OCI-LY7 (cell line): ENCODE data around the gene PLPPR2. TPM values are rescaled to one million over a fixed set of nuclear protein-coding genes. Genes with fewer than 3 reads are reported as not detected.
"Not testable (repeated sequence)": the region's sequence is repeated elsewhere in the genome, so short reads cannot be mapped to it uniquely, and the experiment has no call there.

Experiments
- Bru-seq: library from RNA; stranded (reverse); fragments of 400-500 nt; gene quantifications from one replicate; lab custom pipeline; 2021; lab: Mats Ljungman, UMichigan
- BruChase-seq, 2 experiments: library from RNA; stranded (reverse); fragments of 400-500 nt; gene quantifications; one replicate each; lab custom pipeline; 2021; lab: Mats Ljungman, UMichigan
- BruUV-seq: library from RNA; stranded (reverse); fragments of 400-500 nt; replicated peaks from 2 replicates; lab custom pipeline; 2021; lab: Mats Ljungman, UMichigan
- CTCF ChIA-PET: fragments of 300-600 bp; sonication (Branson Sonifier 250); formaldehyde crosslinking; loops from one replicate; lab custom pipeline; 2022; ENCODE audit warnings: antibody characterized with exemption; ENCODE audit not compliant: unreplicated experiment; lab: Charles Lee
- POLR2A ChIA-PET: fragments of 300-600 bp; sonication (Branson Sonifier 250); formaldehyde crosslinking; loops from one replicate; lab custom pipeline; 2022; ENCODE audit warnings: antibody characterized with exemption; lab: Charles Lee
- DNase-seq: peaks from one replicate; pipeline ENCODE4 v3.0.0-alpha.2; 2015; ENCODE audit warnings: low spot score
- H2AFZ ChIP-seq: fragments of 200-600 bp; sonication (generic), shearing (Covaris generic); 2 replicates; pipeline ENCODE4 v1.6.1; 2014; ENCODE audit warnings: mild to moderate bottlenecking, antibody characterized with exemption, low read length, moderate library complexity
- H3K27ac ChIP-seq: fragments of 200-600 bp; sonication (generic); 2 replicates; pipeline ENCODE4 v1.5.1; 2014; ENCODE audit warnings: mixed run types, low read depth, mild to moderate bottlenecking, moderate library complexity, low read length, inconsistent platforms; ENCODE audit not compliant: poor library complexity, severe bottlenecking
- H3K36me3 ChIP-seq: fragments of 200-600 bp; sonication (generic); 2 replicates; pipeline ENCODE4 v1.6.1; 2014; ENCODE audit warnings: mild to moderate bottlenecking, antibody characterized with exemption, low read length, moderate library complexity, mixed read lengths; ENCODE audit not compliant: insufficient read depth
- H3K4me1 ChIP-seq: fragments of 200-600 bp; sonication (generic); 2 replicates; pipeline ENCODE4 v1.5.1; 2014; ENCODE audit warnings: mild to moderate bottlenecking, low read length; ENCODE audit not compliant: insufficient read depth, poor library complexity, severe bottlenecking
- H3K4me2 ChIP-seq: fragments of 200-600 bp; sonication (generic); 2 replicates; pipeline ENCODE4 v1.6.1; 2014; ENCODE audit warnings: mild to moderate bottlenecking, low read length
- H3K4me3 ChIP-seq: fragments of 200-600 bp; sonication (generic); 2 replicates; pipeline ENCODE4 v1.5.1; 2014; ENCODE audit warnings: mild to moderate bottlenecking, low read depth, low read length; ENCODE audit not compliant: poor library complexity, severe bottlenecking
- H3K79me2 ChIP-seq: fragments of 200-600 bp; sonication (generic); 2 replicates; pipeline ENCODE4 v1.6.1; 2016; ENCODE audit warnings: low read depth, mild to moderate bottlenecking, low read length, moderate library complexity, mixed read lengths; ENCODE audit not compliant: insufficient read depth
- H3K9me2 ChIP-seq: fragments of 200-600 bp; sonication (generic); 2 replicates; pipeline ENCODE4 v1.6.1; 2016; ENCODE audit warnings: mild to moderate bottlenecking, low read length, mixed read lengths; ENCODE audit not compliant: insufficient read depth
- H3K9me3 ChIP-seq: fragments of 200-600 bp; sonication (generic); 2 replicates; pipeline ENCODE4 v1.6.1; 2014; ENCODE audit warnings: mild to moderate bottlenecking, mixed run types, low read length, mixed read lengths
- H4K20me1 ChIP-seq: fragments of 200-600 bp; sonication (generic); 2 replicates; pipeline ENCODE4 v1.6.1; 2014; ENCODE audit warnings: mild to moderate bottlenecking, antibody characterized with exemption, low read length, moderate library complexity, mixed read lengths; ENCODE audit not compliant: insufficient read depth
- EZH2phosphoT487 ChIP-seq: fragments of 200-600 bp; sonication (generic); IDR thresholded peaks from 2 replicates; pipeline ENCODE4 v1.6.1; 2018; ENCODE audit warnings: low read depth, borderline replicate concordance, mild to moderate bottlenecking, mixed run types, antibody characterized with exemption, low read length, moderate library complexity, mixed read lengths
- intact Hi-C: fragments of 100-400 bp; cut with micrococcal nuclease; formaldehyde crosslinking; loops from one replicate; pipeline ENCODE4 v1.10.0; 2022; ENCODE audit not compliant: unreplicated experiment
- long read RNA-seq: library from polyadenylated mRNA; stranded (forward); transcript quantifications from one replicate; pipeline ENCODE4 v2.0.0, GENCODE V29; 2022
- total RNA-seq, 2 experiments: library from RNA; depleted of rRNA in 1 of 2; stranded (reverse); fragments of >200 nt in 1 of 2; shearing (Covaris generic) in 1 of 2; gene quantifications; 2 replicates each; pipeline ENCODE4 v1.2.3, GENCODE V29; 2014 to 2022
- TF ChIP-seq, protein P1 (sequence below): fragments of 200-600 bp; sonication (generic); conservative IDR thresholded peaks from 2 replicates; pipeline ENCODE4 v1.5.1; 2014; ENCODE audit warnings: mild to moderate bottlenecking, antibody characterized with exemption, low read length, moderate library complexity, mixed read lengths

The PLPPR2 gene
- total RNA-seq (2014; rRNA removed; shearing (Covaris generic)) (0.54 and 0.88 TPM in 2 replicates), total RNA-seq (2022) (2.7 and 3.6 TPM in 2 replicates), Bru-seq, nascent RNA (percentile 28 among the genes with signal in this experiment), BruChase-seq, experiment 1, labeled RNA remaining after a 6-hour chase (percentile 40 among the genes with signal in this experiment), BruChase-seq, experiment 2, labeled RNA remaining after a 2-hour chase (percentile 37 among the genes with signal in this experiment)
- long read RNA-seq, partial matches to known transcripts, result 2 of 13 reads
- long read RNA-seq, other reads (novel, unspliced or antisense), result 10 of 13 reads

GRCh38 chr19:11355160-11356073 is at the start of gene PLPPR2:
PLPPR2 (plus strand) TSS chr19:11355432; CDS start chr19:11357674, 2,242 bp downstream.
- Histone ChIP-seq H3K4me1 (no peaks in the 10 kb centered on the region), H3K79me2 (no peaks in the 10 kb centered on the region), H4K20me1 (no peaks in the 10 kb centered on the region), H3K9me2 (no peaks in the 10 kb centered on the region), H2AFZ (no peak within 1 kb of the TSS), H3K27ac (no peak within 1 kb of the TSS), H3K4me3 (peak within 1 kb of the TSS; percentile 57), H3K9me3 (no peaks in the 10 kb centered on the region), H3K4me2 (peak within 1 kb of the TSS; percentile 51), H3K36me3 (no peaks in the 10 kb centered on the region)
- DNase-seq, result peak; percentile 85
- no TSS peak for BruUV-seq
- ChIA-PET CTCF (no interaction called here), POLR2A (no interaction called here)
- TF ChIP-seq, protein P1, sequence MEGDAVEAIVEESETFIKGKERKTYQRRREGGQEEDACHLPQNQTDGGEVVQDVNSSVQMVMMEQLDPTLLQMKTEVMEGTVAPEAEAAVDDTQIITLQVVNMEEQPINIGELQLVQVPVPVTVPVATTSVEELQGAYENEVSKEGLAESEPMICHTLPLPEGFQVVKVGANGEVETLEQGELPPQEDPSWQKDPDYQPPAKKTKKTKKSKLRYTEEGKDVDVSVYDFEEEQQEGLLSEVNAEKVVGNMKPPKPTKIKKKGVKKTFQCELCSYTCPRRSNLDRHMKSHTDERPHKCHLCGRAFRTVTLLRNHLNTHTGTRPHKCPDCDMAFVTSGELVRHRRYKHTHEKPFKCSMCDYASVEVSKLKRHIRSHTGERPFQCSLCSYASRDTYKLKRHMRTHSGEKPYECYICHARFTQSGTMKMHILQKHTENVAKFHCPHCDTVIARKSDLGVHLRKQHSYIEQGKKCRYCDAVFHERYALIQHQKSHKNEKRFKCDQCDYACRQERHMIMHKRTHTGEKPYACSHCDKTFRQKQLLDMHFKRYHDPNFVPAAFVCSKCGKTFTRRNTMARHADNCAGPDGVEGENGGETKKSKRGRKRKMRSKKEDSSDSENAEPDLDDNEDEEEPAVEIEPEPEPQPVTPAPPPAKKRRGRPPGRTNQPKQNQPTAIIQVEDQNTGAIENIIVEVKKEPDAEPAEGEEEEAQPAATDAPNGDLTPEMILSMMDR, result no peak
- no peak for TF ChIP-seq EZH2phosphoT487
- intact Hi-C loops, result no loop called here

GRCh38 chr19:11306337-11306736 is 48.9 kb upstream of the PLPPR2 start:
- no peak for DNase-seq
- CTCF ChIA-PET, result interaction anchor here (1.0 kb wide), 1 partner anchor 69 kb away, joined by 3 read pairs; the partner anchor contains the start of gene SWSAP1
- no peak for TF ChIP-seq EZH2phosphoT487
- TF ChIP-seq, protein P1, result no peak
- Histone ChIP-seq H3K4me1 (no peaks in the 10 kb centered on the region), H3K27ac (no peak overlapping the region), H3K4me3 (no peak overlapping the region), H2AFZ (no peak overlapping the region), H3K4me2 (no peak overlapping the region), H3K9me2 (no peaks in the 10 kb centered on the region), H4K20me1 (no peaks in the 10 kb centered on the region), H3K9me3 (no peaks in the 10 kb centered on the region), H3K36me3 (no peaks in the 10 kb centered on the region), H3K79me2 (no peaks in the 10 kb centered on the region)
- BruUV-seq, result no TSS peak
- intact Hi-C loops, result no loop called here
- POLR2A ChIA-PET, result no interaction called here

DNA sequence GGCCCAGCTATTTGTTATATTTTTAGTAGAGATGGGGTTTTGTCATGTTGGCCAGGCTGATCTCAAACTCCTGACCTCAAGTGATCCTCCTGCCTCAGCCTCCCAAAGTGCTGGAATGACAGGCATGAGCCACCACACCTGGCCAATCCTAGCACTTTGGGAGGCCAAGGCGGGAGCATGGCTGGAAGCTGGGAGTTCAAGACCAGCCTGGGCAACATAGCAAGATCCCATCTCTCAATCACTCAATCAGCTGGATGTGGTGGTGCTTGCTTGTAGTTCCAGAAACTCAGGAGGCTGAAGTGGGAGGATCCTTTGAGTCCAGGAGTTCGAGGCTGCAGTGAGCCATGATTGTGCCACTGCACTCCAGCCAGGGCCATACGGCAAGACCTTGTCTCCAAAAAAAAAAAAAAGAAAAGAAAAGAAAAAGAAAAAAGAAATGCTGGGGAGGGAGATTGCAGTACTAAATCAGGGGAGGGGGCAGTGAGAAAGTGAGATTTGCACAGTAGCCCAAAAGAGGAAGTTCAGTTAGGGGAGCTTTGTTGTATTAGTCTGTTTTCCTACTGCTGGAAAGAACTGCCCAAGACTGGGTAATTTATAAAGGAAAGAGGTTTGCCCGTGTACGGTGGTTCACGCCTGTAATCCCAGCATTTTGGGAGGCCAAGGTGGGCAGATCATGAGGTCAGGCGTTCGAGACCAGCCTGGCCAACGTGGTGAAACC is 34.8 kb upstream of the PLPPR2 start:
- H3K4me1 ChIP-seq, result peaks cover 14% of the 10 kb centered on the region
- H4K20me1 ChIP-seq, BruUV-seq, H3K79me2 ChIP-seq, H3K9me2 ChIP-seq, H3K4me3 ChIP-seq, H2AFZ ChIP-seq, H3K9me3 ChIP-seq, H3K27ac ChIP-seq, H3K36me3 ChIP-seq, intact Hi-C loops, H3K4me2 ChIP-seq: not testable (repeated sequence)
- ChIA-PET CTCF (interaction anchor here (0.6 kb wide), 1 partner anchor 27 kb away, joined by 4 read pairs; no protein-coding TSS in a partner anchor), POLR2A (interaction anchor here (1.1 kb wide), 1 partner anchor 55 kb away, joined by 4 read pairs; the partner anchor contains the start of gene SWSAP1)
- DNase-seq, result peak; percentile 29
